ENCODE measurements around the gene SMYD3.
"Not testable (repeated sequence)": the region's sequence is repeated elsewhere in the genome, so short reads cannot be mapped to it uniquely, and the experiment has no call there.

SMYD3 gene

DNA sequence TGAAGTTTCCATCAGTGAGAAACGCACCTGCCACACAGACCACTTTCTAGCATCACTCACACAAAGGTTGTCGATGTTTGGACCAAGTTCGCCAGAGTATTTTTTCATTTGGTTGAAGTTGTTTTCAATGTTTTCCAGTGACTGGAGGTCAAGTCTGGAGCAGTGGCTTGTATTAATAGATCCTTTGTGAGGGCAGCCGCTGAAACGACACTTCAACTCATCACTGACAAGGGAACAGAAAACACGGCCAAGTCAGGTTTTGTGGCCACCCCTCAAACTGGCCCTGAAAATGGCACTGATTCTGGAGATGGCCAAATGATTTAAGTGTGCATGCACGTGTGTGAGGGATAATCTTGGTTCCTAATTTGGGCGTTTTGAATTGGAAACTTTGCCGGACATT lies 675.6 kb downstream of the SMYD3 start:
- no peak for DNase-seq (ENCODE audit: low read depth)

DNA sequence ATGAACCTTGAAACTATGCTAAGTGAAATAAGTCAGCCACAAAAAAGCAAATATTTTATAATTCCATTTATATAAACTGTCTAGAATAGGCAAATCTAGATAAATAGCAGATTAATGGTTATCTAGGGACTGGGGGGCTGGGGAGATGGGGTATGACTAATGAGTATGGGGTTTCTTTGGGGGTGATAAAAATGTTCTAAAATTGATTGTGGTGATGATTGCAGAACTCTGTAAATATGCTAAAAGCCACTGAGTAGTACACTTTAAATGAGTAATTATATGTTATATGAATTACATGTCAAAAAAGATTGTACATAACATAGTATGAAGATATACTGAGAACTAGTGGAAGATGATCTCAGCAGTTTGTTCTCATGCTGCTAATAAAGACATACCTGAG lies 677.3 kb downstream of the SMYD3 start:
- DNase-seq (ENCODE audit: low read depth): no peak

DNA sequence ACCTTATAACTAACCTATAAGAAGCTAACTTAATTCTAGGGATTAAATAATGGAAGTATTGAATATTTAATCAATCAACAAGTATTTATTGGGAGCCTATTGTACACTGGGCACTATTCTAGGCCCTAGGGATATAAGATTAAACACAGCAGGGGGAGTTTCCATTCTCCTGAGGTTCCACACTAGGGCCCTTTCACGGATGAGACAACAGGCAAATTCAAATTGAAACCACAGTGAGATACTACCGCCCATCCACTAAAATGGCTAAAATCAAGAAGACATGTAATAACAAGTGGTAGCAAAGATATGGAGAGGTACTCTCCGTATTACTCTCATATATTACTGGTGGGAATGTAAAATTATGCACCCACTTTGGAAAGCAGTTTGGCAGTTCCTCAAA lies 677.9 kb downstream of the SMYD3 start:
- no peak for DNase-seq (ENCODE audit: low read depth)

DNA sequence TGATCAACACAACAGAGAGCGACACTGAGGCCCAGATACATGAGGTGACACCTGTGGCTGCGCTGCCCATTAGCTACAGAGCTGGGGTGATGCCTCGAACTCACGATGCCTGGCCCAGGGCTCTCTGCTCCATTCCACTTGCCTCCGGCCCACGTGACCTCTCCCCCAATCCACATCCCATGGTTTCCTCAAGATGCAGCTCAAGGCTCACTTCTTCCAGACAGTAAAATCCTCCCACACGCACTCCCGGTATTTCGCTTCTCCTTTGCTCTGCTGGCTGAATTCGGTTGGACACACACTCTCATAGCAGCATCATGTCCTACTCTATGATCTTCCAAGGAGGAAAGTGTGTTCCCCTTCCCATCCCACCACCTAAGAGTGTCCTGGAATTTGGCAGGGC lies 679.8 kb downstream of the SMYD3 start:
- no peak for DNase-seq (ENCODE audit: low read depth)

DNA sequence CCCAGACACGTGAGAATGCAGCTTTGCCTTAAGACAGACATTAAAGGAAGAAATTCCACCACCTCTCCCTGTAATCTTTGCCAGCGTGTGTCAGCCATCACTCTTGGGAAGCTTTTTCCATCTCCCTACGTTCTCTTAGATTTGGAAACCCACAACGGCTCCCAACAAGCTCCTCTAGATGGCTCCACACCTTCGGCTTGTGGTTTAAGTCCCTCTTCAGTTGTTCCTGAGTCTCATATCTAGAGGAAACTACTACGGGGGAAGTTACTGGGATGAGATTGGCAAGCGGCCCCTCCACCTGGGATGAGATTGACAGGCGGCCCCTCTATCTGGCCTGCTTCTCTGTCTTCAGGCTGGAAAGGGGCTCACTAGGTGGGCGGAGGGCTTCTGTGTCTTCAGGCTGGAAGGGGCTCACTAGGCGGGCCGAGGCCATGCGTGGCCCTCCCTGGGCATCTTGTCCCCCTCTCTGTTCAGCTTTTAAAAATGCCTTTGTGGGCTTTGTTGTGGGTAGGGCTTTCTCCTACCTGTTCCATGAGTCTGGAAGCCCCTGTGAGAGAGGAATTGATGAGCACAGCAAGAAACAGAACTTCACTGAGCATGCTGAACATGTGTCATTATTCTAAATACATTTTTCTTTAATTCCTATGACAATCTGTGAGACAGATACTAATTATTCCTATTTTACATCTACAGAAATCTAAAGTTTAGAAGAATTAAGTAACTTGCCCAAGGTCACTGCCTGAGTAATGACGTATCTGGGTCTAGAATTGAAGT lies 681.8 kb downstream of the SMYD3 start:
- DNase-seq (ENCODE audit: low read depth): no peak

DNA sequence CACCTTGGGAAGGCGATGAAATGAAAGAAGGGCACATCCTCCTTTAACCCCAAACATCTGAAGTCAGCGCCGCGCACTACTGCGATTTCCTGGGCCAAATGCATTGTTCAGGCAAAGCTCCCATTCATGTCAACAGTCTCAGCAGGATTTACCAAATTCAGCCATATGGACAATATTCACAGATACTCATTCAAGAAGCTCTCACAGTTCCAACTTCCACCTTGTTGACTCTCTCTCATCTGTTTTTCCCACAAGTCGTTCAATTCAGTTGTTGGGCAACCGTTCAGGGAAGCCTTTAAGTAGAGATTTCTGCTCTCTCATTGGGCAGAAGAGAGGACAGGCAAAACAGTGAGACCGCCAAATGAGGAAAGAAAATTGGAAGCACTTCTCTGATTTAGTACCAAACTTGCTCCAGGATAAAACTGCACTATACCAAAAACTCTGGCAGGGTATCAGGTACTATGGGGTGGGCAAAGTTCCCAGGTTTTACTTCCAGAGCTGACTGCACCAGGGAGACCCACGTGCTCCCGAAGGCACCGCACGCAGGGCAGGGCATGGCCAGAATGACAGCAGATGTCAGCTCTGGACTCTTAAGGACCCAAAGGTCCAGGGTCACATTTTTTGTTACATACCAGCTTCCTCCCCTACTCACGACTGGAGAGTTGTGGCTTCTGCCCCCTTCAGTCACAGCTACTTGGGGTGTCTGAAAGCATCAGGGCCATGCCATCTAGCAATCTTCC lies 683.5 kb downstream of the SMYD3 start:
- DNase-seq (ENCODE audit: low read depth): no peak

DNA sequence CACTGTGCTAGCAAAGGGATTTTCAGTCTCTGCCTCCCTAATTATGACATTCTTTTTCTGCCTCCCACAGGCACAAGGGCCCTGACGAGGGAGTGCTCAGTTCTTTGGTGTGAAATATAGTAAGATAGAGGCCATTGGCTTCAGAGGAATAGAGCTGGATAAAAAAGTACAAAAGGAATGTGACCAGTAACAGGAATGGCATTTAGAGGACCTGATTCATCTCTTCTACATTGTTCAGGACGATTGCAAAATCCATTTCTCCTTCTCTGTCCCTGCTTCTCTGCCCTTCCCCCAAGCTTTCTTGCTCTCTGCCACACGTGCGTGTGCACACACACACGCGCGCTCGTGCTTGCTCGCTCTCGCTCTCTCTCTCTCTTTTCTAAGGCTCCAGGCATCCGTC lies 684.1 kb downstream of the SMYD3 start:
- no peak for DNase-seq (ENCODE audit: low read depth)

DNA sequence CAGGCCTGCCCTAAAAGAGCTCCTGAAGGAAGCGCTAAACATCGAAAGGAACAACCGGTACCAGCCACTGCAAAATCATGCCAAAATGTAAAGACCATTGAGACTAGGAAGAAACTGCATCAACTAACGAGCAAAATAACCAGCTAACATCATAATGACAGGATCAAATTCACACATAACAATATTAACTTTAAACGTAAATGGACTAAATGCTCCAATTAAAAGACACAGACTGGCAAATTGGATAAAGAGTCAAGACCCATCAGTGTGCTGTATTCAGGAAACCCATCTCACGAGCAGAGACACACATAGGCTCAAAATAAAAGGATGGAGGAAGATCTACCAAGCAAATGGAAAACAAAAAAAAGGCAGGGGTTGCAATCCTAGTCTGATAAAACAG lies 688.7 kb downstream of the SMYD3 start:
- not testable (repeated sequence) for DNase-seq (ENCODE audit: low read depth)

DNA sequence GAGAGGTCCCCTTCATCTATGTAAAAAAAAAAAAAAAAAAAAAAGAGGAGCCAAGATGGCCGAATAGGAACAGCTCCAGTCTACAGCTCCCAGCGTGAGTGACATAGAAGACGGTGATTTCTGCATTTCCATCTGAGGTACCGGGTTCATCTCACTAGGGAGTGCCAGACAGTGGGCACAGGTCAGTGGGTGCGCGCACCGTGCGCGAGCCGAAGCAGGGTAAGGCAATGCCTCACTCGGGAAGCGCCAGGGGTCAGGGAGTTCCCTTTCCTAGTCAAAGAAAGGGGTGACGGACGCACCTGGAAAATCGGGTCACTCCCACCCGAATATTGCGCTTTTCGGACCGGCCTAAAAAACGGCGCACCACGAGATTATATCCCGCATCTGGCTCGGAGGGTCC lies 690.6 kb downstream of the SMYD3 start:
- DNase-seq (ENCODE audit: low read depth): not testable (repeated sequence)

DNA sequence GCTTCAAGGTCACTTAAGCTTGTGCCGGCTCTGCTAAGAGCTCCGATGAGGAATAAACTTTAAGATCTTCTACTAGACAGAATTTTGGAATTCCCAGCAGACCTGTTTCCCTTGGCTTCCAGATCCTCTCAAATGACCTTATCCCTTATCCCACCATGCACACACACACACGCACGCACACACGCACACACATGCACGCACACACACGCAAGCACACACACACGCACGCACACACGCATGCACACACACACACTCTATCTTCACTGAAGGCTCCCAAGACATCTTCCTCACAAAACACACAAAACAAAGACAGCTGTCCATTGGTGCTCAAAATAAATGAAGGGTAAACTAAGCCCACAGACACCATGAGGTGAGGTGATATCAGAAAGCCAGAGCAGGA lies 692.4 kb downstream of the SMYD3 start:
- no peak for DNase-seq (ENCODE audit: low read depth)

DNA sequence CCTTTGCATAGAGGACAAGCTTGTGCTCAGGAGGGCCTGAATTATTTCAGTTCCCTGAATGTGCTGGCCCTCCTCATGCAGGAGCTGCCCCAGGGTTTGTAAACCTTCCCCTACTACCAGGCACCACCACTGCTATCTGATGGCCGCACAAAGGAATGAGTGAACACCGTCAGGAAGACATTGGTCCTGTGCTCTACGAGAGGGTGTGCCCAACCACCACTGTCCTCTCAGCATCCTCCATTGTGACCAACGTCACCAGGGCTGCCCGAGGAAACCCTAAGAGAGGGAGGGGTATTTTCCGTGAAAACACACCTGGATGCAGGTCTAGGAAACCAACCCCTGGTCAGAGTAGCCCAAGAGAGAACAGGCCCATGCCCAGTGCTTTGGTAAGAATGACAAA lies 694.8 kb downstream of the SMYD3 start:
- no peak for DNase-seq (ENCODE audit: low read depth)

DNA sequence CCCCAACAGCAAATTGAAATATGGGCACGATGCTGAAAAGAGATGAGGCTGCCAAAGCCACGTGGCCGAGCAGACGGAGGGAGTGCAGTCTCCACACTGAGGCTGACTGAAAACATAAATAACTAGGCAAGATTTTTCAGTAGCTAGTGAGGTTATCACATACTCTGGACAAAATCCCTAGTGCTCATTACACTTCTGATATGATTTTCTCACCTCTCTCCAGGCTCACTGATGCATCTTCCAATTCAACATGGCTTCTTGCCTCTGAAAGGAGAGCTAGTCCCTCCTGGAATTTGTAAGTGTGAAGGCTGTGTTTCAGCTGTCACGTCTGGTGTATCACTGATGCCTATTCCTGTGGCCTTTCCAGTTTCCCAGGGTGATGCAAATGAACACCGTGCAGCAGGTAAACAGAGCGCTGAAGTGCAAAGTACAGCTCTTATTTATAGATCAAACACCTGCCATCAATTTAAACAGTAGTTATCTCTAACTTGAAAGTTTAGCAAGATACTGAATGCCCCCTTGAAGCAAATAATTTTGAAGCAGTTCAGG lies 696.2 kb downstream of the SMYD3 start:
- DNase-seq (ENCODE audit: low read depth): no peak

DNA sequence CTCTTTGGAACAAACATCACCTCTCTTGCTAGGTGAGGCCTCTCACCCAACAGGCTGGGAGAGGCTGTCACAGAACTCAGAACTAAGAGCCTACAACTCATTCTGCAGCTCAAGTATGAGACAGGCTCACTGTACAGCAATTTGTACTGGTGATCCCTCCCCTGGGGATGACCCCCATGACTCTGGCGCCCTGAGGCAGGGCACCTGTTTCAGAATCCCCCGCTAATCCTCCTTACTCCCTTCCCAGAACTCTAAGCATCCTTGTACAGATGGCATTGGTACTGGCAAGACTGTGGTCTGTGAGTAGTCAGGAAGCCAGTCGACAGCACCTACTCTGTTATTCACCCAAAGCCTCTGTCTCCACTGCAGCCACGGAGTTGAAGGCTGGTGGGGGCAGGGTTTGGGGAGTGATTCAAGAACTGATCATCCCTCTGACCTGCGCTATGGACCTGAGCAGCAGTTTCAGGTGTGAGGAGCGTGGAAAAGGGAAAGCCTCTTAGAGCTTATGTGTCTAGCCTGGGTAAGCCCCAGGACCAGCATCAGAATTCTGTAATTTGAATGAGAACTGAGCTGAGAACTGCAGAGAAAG lies 696.8 kb downstream of the SMYD3 start:
- DNase-seq (ENCODE audit: low read depth): no peak

DNA sequence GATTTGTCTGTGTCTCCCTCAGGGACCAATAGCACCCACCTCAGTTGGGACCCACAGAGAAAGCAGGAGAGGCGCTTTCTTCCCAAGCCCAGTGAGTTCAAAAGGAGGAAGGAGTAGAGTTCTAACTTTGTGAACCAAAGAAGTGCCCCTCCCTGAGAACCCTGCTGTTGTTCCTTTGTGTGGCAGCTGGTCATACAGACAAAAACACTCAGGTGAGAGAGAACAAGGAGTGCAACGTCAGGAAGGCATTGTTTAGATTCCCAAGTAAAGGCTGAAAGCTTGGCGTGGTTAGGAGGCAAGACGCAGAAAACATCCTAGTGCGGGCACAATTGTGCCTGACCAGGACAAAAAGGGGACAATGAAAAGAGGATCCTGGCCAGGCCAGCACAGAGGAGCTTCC lies 697.7 kb downstream of the SMYD3 start:
- no peak for DNase-seq (ENCODE audit: low read depth)

DNA sequence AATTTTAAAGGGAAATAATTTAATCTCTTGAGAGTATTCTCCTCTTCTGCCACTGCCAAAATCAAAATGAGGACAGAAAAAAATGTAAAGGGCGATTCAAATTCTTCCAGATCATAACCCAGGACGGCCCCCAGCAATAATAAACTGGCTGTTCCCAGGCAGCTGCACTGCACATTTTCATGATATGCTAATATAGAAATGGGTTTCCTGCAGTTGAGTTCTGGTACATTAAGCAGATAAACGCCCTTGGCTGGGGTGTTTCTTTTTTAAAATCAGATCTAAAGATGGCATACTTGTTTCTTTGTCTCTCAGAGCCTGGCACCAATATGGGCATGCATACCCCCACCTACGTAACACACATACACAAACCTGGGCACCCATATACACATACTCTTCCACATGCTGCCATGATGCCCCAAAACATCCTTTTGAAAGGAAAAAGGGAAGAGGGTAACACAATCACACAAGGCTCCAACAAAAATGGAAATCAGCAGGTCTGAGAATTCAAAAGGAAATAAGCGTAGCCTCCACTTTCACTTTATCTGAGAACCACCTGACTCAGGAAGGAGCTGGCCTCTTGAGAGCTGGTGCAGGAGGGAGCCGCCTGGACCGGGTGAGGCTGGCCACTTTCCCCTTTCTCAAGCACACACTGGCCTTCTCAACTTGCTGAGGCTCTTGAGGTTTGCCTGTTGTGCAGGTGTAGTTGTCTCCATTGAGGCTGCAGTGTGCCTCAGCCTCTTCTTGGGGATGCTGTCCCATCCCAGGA lies 698.9 kb downstream of the SMYD3 start:
- DNase-seq (ENCODE audit: low read depth): no peak

DNA sequence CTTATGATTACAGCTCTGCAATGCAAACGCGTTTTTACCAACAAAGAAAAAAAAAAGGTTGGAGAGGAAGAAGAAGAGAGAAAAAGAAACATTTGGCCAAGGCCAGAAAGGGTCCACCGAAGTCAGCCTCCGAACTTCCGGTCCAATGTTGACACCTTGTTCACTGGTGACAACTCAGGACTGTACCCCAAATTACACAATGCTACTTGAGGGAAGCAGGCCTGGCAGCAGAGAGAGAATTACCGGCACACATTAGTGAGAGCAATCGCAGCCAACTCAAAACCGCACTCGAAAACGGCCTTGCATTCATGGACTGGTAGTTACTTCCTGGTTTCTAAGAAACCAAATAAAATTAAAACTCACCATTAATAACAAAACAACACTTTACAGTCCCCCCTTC lies 699.8 kb downstream of the SMYD3 start:
- no peak for DNase-seq (ENCODE audit: low read depth)

DNA sequence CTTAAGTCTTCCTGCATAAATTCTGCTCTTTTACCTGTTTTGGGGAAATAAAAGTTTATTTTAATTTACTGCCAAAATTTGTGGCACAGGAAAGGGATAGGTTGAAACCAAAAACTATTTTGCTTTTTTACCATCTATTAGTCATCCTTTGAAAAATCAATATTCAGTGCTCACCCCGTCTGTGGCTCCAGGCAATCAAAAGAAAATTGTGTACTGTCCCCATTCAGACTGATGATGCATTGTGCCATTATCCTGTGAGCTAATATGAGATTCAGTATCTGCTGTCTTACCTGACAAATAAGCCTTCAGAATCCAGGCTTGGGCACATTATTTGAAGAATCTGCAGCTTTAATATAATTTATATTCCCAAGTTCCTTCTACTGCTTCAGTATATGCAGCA lies 701.5 kb downstream of the SMYD3 start:
- no peak for DNase-seq (ENCODE audit: low read depth)

DNA sequence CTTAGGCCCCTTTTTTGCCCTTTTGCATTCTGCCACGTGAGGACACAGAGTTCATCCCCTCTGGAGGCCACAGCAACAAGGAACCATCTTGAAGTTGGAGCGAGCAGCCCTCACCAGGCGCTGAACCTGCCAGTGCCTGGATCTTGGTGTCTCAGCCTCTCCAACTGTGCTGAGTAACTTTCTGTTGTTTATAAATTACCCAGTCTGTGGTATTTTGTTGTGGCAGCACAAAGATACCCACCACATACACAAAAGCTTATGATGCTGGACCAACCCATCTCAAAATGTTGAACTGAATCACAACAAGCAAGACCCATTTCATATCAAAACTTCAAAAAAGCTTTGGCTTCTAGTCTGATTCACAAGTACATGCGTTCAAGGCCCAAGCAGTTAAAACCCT lies 702.4 kb downstream of the SMYD3 start:
- no peak for DNase-seq (ENCODE audit: low read depth)

DNA sequence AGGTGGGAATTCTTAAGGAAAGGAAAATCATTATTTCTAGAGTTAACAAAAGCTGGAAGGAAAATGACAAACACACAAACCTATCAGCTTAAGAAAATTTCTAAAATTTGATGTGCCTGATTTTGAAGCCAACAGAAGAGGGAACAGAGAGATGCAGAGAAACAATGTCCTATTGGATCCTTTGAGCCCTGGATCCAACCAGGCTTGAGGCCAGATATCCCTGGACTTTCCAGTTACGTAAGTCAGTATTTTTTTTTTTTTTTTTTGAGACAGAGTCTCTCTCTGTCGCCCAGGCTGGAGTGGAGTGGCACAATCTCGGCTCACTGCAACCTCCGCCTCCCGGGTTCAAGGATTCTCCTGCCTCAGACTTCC lies 703.4 kb downstream of the SMYD3 start:
- DNase-seq (ENCODE audit: low read depth): no peak

DNA sequence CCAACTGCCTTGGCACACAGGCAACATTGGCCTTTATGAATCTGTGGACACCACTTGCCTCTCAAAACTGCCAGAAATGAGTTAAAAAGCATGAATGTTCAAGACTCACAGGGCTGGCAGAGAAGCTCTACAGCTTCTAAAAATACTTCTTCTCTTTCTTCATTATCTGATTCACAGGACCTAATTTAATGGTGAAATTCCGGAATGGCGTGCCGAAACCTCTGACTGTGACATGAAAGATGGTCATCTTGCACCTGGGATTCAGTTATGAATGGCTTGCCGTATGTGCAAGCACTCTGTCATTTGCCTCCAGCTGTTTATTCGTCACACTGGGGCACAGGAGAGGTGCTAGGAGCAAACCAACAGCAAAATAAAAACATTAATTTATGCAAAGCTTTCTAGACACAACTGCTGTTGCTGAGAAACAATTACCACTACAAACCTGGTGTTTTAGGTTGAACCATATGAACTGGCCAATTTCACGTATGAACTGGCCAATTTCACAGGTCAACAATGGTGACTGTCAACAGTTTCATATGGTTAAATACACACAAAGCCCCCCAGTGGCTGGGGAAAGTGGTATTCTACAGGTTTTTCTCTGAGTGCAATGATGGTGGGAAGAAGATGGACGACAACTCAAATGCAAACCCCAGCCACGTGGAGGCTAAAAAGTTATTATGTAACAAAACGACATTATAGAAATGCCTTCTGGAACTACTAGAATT lies 704.0 kb downstream of the SMYD3 start:
- DNase-seq (ENCODE audit: low read depth): no peak

DNA sequence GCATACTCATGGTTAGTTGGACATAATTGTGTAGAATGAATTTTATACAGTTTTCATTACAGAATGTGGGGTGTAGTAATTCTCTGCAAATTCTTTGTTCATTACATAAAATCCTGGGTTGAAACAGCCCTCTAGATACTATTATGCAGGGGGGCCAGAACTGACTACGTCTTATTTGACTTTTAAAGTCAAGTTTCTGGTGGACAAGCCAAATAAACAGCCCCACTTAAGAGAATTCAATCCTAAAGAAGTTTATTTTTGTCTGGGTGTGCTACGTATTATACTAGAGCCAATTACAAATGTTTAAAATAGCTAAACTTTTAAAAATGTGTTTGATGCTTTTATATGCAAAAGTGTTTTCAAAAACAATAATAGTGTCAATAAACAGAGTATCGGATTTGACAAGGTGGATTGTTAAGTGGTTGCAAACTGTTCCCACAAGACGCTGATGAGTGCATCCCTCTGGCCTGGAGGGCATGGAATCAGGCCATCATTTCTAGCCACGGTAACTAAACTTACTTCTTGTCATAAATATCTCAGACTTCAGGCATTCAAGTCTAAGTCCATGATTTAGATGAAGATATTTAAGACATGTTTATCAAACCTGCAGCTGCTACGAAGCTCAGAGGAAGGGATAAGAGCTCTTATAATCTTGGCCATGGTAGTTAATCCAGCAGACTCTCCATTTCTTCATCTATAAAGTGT lies 706.0 kb downstream of the SMYD3 start:
- DNase-seq (ENCODE audit: low read depth): no peak

All from activated gamma-delta T cell treated with anti-CD3 and anti-CD28 coated beads, Interleukin-2, amount 50 U/mL, for 16 hours (primary cell).